GM12865 (cell line): ENCODE results near the gene DNAJB11.
A peak's percentile ranks its signal among the peaks of the same experiment; 100 is the strongest.
"Not testable (repeated sequence)": the region's sequence is repeated elsewhere in the genome, so short reads cannot be mapped to it uniquely, and the experiment has no call there.

Source experiments
- DNase-seq: peaks from one replicate; pipeline ENCODE4 v3.0.0; 2010; ENCODE audit warnings: low read depth
- H3K4me3 ChIP-seq: 2 replicates; pipeline ENCODE4 v1.5.1; 2011; ENCODE audit warnings: mild to moderate bottlenecking, low read depth, low read length, control low read depth
- CTCF ChIP-seq: IDR thresholded peaks from 2 replicates; pipeline ENCODE4 v1.5.1; 2011; ENCODE audit warnings: low read length, control low read depth, low read depth, inconsistent platforms; ENCODE audit not compliant: insufficient read depth; ENCODE audit errors: missing control alignments

DNAJB11 gene

GRCh38 chr3:186571644-186572013 lies 1.1 kb downstream of the DNAJB11 start:
- no peak for DNase-seq
- H3K4me3 ChIP-seq: peak overlapping the region; percentile 95
- TF ChIP-seq CTCF: no peak

- no peak overlapping the region for H3K4me3 ChIP-seq
- DNase-seq: no peak
- no peak for TF ChIP-seq CTCF
These were observed 7.0 kb downstream of the DNAJB11 start for GRCh38 chr3:186577521-186577920.

GRCh38 chr3:186580785-186581184 lies 10.3 kb downstream of the DNAJB11 start:
- TF ChIP-seq CTCF: no peak
- DNase-seq: no peak
- no peak overlapping the region for H3K4me3 ChIP-seq

- no peak overlapping the region for H3K4me3 ChIP-seq
- DNase-seq: no peak
- no peak for TF ChIP-seq CTCF
These were observed 12.0 kb downstream of the DNAJB11 start for GRCh38 chr3:186582541-186582940.

GRCh38 chr3:186583831-186584230 lies 13.3 kb downstream of the DNAJB11 start:
- TF ChIP-seq CTCF: no peak
- H3K4me3 ChIP-seq: no peak overlapping the region
- peak; percentile 23 for DNase-seq

GRCh38 chr3:186586245-186586644 lies 15.7 kb downstream of the DNAJB11 start:
- H3K4me3 ChIP-seq, DNase-seq: not testable (repeated sequence)

- TF ChIP-seq CTCF: no peak
- DNase-seq: no peak
- no peak overlapping the region for H3K4me3 ChIP-seq
These were observed 16.7 kb downstream of the DNAJB11 start for GRCh38 chr3:186587183-186587582.

GRCh38 chr3:186588632-186589031 lies 18.1 kb downstream of the DNAJB11 start:
- DNase-seq: no peak
- no peak overlapping the region for H3K4me3 ChIP-seq
- TF ChIP-seq CTCF: no peak
